Stimulated activated CD8-positive, alpha-beta memory T cell treated with anti-CD3 and anti-CD28 coated beads, Interleukin-2, amount 100 ng/mL, for 1 hour (primary cell): ENCODE data around the gene KRTAP10-12.

Experiments used
- DNase-seq, 2 donors: peaks; one replicate each; pipeline ENCODE4 v3.0.0-alpha.2; 2020; ENCODE audit warnings: low read depth in 2 of 2

The KRTAP10-12 gene

GRCh38 chr21:44699502-44700001 lies 2.6 kb downstream of the KRTAP10-12 start:
- no peak for DNase-seq

DNA sequence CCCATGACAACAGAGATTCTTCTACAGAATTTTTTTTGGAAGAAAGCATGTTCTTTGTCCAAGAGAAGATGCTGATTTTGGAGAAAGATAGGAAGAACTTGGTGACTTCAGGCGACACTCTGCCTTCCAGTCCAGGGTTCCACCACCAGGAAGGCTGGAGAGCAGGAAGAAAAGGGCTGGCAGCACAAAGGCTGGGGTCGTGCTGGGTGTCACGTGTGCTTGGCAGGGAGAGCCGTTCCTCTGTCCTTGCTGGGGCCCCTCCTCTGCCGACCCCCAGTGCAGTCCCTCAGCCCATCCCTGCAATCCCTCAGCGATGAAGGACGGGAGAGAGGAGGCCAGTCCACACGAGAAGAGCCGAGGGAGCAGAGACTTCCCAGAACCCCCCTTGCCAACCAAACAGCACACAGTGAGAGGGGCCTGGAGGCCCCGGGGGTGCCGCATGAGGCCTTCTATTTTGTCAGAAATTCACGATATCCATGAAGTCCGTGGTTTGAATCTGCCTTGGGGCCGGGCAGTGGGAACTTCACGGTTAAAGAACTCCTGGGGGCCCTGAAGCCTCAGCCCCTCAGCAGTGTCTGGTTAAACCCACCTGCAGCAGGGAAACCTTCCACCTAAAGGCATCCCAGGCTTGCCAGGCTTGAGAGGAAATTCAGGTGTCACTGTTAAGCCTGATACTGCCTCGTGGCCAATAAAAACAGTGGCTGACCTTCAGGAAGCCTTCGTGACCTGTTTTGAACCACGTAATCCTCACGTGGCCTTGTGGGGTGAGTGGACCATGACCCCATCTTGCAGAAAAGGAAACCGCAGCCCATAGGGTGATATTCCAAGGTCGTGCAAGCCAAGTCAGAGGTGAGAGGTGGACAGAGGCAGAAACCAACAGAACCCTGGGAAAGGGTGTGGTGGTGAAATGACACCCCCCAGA lies 3.4 kb downstream of the KRTAP10-12 start:
- DNase-seq: no peak

- no peak for DNase-seq
Observed at GRCh38 chr21:44701023-44701400, 4.0 kb downstream of the KRTAP10-12 start.

DNA sequence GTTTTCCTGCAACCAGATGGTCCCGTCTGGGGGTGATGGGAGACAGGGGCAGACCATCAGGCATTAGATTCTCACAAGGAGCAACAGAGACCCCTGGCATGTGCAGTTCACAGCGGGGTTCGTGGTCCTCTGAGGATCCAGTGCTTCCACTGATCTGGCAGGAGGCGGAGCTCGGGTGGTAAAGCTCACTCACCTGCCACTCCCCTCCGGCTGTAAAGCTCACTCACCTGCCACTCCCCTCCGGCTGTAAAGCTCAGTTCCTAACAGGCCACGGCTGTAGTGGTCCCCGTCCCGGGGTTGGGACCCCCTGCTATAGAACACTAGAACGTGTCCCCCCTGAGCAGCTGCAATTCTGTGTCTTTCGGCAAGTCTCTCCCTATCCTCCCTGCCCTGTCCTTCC lies 4.6 kb downstream of the KRTAP10-12 start:
- no peak for DNase-seq

DNA sequence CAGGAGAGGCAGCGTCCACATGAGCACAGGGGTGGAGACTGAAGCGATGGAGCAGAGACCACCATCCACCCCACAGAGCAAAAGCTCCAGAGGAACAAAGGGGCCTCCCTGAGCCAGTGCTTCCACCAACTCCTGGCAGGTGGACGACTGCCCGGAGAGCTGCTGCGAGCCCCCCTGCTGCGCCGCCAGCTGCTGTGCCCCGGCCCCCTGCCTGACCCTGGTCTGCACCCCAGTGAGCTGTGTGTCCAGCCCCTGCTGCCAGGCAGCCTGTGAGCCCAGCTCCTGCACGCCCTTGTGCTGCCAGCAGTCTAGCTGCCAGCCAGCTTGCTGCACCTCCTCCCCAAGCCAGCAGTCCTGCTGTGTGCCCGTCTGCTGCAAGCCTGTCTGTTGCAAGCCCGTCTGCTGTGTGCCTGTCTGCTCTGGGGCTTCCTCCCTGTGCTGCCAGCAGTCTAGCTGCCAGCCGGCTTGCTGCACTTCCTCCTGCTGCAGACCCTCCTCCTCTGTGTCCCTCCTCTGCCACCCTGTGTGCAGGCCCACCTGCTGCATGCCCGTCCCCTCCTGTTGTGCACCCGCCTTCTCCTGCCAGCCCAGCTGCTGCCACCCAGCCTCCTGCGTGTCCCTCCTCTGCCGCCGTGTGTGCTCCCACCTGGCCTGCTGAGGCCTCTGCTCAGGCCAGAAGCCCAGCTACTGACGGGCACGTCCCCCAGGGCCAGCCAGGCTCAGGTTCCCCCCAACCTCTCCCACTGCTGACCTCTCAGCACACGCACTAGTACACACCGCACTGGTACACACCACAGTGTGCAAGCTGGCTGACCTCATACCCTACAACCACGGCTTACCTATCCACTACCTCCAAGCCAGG lies 5.4 kb downstream of the KRTAP10-12 start:
- DNase-seq: no peak

- no peak for DNase-seq
Observed at GRCh38 chr21:44702973-44703730, 6.2 kb downstream of the KRTAP10-12 start.

GRCh38 chr21:44703731-44704635 lies 7.0 kb downstream of the KRTAP10-12 start:
- no peak for DNase-seq

DNA sequence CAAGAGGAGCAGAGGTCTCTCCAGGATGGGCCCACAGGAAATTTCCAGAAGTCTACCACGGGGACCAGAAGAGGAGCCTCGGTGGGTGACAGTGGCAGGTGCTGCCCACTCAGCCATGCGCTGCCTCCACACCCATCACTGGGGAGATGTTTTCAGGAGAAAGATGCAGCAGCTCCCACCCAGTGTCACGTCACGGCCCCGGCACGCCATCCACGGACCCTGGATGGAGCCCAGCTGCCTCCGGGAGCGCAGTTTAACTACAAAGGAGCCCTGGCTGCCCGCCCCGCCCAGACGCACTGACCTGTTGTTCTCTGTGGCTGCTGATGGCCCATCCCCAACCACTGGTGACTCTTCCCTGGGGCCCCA lies 7.6 kb downstream of the KRTAP10-12 start:
- no peak for DNase-seq

GRCh38 chr21:44706026-44706705 lies 9.2 kb downstream of the KRTAP10-12 start:
- no peak for DNase-seq

DNA sequence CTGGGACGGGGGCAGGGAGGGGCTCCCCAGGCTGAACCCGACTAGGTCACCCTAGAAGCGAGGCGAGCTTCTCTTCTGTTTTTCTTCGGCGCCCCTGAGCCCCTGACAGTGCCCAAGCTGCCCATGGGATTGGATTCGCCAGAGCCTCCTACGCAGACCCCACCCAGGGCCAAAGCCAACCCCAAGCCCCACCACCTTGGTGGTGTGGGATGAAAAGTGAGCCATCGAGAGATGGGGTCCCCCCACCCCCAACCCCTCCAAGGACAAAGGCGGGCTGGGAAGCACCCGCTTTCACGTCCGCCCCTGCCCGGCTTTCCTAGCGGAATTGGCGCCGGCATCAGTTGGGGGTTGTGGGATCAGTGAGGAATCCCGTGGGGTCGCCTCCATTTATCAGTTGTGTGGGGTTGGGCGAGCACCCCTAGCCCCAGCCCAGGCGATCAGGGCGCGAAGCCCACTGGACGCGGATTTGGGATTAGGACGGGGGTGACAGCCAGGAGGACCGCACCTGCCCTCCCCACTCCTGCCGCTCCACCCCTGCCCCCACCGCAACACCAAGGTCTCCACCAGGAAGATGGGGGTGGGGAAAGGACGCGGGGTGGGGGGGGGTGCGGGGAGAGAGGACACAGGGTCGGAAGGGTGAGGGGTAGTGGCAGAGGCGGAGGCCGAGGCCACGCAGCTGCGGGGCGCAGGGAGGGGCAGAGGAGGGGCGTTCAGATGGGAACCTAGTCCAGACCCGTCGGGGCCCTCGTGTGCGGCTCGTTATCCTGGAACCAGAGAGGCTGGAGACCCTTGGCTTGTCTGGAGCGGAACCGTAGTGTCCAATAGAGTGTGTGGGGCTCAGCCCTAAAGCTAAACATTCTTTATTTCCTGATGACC lies 10.0 kb downstream of the KRTAP10-12 start:
- DNase-seq: no peak

GRCh38 chr21:44708213-44708865 lies 11.4 kb downstream of the KRTAP10-12 start:
- DNase-seq: no peak

- no peak for DNase-seq
Observed at GRCh38 chr21:44708866-44709425, 12.0 kb downstream of the KRTAP10-12 start.

DNA sequence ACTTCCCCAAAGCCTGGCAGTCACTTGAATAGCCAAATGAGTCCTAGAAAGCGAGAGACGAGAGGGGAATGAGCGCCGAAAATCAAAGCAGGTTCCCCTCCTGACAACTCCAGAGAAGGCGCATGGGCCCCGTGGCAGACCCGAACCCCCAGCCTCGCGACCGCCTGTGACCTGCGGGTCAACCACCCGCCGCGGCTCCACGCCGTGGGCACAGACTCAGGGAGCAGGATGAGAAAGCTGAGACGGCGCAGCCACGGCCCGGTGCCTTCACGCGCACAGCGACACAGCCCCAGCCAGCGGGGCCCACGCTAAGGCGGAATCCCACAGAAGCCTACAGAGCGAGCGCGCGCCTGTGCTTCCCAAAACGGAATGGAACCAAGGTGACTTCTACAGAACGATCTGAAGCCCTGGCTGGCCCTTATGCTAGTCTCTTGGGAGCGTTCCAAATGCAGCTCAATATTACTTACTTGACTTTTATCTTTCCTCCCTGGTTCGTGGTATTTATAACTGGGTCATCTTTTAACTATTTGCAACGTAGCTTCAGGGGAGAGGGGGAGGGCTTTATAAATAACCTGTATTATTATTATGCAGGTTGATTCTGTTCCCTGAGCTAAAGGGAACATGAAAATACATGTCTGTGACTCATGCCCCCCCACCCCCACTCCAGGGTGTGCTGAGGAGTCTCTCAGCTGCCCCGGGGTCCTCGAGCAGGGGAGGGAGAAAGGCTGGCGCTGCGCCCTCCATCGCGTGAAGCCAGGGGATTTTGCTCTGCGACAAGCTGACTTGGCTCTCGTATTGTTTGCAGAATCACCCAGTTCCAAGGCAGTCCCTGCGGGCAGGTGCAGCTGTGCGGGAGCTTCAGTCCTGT lies 12.7 kb downstream of the KRTAP10-12 start:
- DNase-seq: no peak

GRCh38 chr21:44710294-44710665 lies 13.3 kb downstream of the KRTAP10-12 start:
- no peak for DNase-seq

GRCh38 chr21:44710756-44711326 lies 13.9 kb downstream of the KRTAP10-12 start:
- no peak for DNase-seq

GRCh38 chr21:44711327-44712202 lies 14.6 kb downstream of the KRTAP10-12 start, which contains the start of gene TSPEAR:
Gene TSPEAR (minus strand): TSS chr21:44711572. CDS start chr21:44711514, 58 bp downstream.
- no peak for DNase-seq
